Stimulated activated CD4-positive, alpha-beta T cell treated with anti-CD3 and anti-CD28 coated beads, Interleukin-1b, Interleukin-23, amount 100 ng/mL, for 1 hour (primary cell): Measurements from ENCODE around the gene CCK.

Experiments
- DNase-seq, 2 donors: peaks; one replicate each; pipeline ENCODE4 v3.0.0-alpha.2; 2020; ENCODE audit warnings: low read depth in 2 of 2

CCK gene

GRCh38 chr3:42225486-42226363, 40.3 kb downstream of the CCK start:
- DNase-seq = no peak

- no peak for DNase-seq
Measured at GRCh38 chr3:42224658-42225421, 41.1 kb downstream of the CCK start.

- no peak for DNase-seq
Measured at GRCh38 chr3:42224178-42224577, 41.8 kb downstream of the CCK start.

GRCh38 chr3:42222942-42223693, 42.9 kb downstream of the CCK start:
- no peak for DNase-seq

GRCh38 chr3:42220436-42221121, 45.4 kb downstream of the CCK start:
- DNase-seq = no peak

GRCh38 chr3:42216931-42217333, 49.1 kb downstream of the CCK start:
- DNase-seq = no peak

GRCh38 chr3:42216302-42216701, 49.7 kb downstream of the CCK start:
- no peak for DNase-seq

GRCh38 chr3:42214565-42215283, 51.3 kb downstream of the CCK start:
- no peak for DNase-seq

GRCh38 chr3:42214064-42214463, 51.9 kb downstream of the CCK start:
- no peak for DNase-seq

- DNase-seq = no peak
Measured at GRCh38 chr3:42213417-42213816, 52.6 kb downstream of the CCK start.

- no peak for DNase-seq
Measured at GRCh38 chr3:42210726-42211125, 55.3 kb downstream of the CCK start.

GRCh38 chr3:42209917-42210316, 56.1 kb downstream of the CCK start:
- no peak for DNase-seq
